HG02642 (cell line): Measurements from ENCODE around the gene PIGU.
"Not testable (repeated sequence)": the region's sequence is repeated elsewhere in the genome, so short reads cannot be mapped to it uniquely, and the experiment has no call there.

Experiments used
- ATAC-seq: cut with Tn5 transposase; IDR thresholded peaks from one replicate; pipeline ENCODE4 v1.9.1; 2021; ENCODE audit warnings: mild to moderate bottlenecking; ENCODE audit not compliant: unreplicated experiment, poor library complexity

Gene PIGU

DNA sequence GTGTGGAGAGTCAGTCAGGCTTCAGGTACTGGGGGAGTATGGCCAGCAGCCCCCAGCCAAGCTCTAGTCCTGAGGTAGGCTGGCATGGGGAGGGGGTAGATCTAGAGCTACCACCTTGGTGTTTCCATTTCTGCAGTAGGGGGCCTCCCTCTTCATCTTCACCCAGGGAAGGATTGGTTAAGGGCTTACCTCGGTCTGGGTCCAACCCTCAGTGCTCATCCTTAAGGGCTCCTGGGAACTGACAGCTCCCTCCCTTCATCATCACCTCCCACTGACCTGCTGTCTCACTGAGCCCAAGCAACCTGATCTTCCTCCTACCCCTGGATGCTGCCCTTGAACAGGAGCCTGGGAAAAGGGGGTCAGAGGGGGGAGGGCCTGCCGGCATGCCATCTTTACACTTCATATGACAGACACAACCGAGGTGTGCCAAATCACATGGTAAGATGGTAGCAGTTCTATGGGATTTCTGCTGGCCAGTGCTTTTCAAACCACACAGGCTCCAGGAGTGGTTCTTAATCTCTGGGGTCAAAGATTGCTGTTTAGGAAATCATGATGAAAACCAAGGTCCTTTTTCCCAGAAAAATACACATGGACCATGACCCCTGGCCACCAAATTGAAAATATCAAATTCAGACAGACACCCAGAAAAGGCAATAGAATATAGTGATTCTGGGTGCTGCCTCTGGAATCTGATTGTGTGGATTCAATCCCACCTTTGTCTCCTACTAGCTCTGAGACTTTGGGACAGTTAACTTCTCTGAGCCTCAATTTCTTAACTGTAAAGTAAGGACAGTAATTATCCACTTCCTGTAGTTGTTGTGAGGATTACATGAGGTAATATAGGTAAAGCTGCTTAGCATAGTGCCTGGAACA lies 30.3 kb upstream of the PIGU start:
- no peak for ATAC-seq

DNA sequence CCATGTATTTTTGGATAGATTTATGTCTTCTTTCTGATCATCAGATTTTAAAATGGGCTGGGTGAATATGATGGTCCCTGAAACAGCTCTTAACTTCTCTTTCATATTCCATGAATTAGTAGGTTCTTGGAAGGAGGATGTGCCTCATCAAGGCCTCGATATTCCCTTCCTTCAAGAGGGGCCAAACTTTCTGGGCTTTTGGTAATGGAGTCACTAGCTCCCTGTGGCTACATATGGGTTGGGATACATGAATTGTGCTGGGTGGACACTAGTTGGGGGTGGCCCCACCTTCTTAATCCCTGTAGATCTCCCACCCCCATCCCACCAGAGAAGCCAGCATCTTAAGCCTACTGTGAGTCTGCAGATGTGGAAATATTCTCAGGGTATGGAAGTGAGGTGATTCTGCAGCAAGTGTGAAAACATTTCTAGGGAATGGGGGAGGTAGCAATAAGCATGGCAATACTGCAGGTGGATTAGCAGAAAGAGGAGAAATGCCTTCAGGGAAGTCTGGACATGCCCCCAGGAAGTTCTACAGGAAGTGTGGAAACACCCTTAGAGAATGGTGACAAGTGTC lies 29.5 kb upstream of the PIGU start:
- ATAC-seq, result no peak

- ATAC-seq, result no peak
Observed at GRCh38 chr20:34705397-34706301, 28.8 kb upstream of the PIGU start.

- ATAC-seq, result no peak
Observed at GRCh38 chr20:34705008-34705396, 28.1 kb upstream of the PIGU start.

DNA sequence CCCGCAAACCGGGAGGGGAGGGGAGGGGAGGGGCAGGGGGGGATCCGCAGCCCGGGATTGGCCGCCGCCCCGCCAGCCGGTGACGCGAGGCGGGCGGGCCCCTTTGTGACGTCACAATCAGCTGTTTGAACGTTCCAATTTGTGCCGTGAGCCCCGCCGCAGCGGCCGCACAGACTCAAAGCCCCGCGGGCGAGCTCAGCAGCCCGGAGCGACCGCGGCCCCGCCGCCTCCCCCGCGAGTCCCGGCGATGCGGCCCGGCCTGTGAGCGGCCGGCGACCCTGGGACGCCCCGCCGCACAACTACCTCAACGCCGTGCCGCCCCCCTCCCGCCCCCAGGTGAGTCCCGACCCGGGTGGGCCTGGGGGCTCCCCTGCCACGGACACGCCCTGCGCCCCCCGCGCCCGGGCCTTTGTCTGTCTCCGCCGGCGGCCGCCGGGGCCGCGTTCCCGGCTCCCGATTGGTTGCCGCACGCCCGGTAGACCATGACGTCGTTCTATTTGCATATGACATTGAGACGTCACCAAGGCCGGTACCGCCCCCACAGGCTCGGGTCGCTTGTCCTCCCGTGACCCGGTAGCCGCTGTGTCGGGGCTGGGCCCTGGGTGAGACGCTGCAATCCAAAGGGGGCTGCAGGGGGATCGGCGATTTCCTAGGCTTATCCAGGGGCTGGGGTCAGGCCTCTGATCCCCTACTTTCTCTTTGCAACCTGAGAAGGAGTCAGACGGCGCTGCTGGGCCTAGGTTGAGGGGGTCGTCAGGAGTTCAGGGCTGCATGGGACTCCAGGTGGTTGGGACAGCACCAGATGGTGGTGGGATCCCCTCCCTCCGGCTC lies 27.5 kb upstream of the PIGU start, which contains the start of gene TP53INP2:
Gene TP53INP2 (plus strand): TSS at position 168 of the 831 bp plus-strand sequence. CDS start 4,396 bp downstream, outside the sequence.
- ATAC-seq, result peak; percentile 64

- ATAC-seq, result no peak
Observed at GRCh38 chr20:34703424-34704176, 26.7 kb upstream of the PIGU start.

DNA sequence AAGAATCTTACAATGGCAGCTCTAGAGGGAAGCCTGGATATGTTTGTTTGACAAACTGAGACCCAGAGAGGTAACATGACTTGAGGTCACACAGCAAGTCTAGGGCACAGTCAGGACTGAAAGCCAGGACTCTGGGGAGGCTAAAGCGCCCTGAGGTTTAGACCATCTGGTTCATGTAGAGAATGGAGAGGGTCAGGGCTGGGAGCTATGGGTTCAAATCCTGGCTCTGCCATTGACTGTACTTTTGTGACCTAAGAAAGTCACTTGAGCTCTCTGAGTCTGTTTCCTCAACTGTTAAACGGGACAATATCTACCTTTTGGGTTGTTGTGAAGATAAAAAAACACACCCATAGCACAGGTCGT lies 26.1 kb upstream of the PIGU start:
- no peak for ATAC-seq

- ATAC-seq, result no peak
Observed at GRCh38 chr20:34701405-34702085, 24.7 kb upstream of the PIGU start.

- no peak for ATAC-seq
Observed at GRCh38 chr20:34693414-34693813, 16.5 kb upstream of the PIGU start.

DNA sequence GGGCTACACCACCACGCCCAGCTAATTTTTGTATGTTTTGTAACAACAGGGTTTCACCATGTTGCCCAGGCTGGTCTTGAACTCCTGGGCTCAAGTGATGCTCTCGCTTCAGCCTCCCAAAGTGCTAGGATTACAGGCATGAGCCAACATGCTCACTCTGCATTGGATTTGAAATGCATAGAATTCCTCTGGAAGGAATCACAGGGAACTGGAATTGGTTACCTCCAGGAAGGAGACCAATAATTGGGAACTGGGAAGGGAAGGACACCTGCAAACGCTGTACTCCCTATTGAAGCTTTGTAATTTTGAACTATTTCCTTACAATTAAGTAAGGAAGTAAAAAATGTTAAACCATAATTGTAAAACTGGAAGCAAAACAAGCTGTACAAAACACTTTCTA lies 14.9 kb upstream of the PIGU start:
- ATAC-seq, result no peak

- ATAC-seq, result no peak
Observed at GRCh38 chr20:34689486-34689885, 12.6 kb upstream of the PIGU start.

- no peak for ATAC-seq
Observed at GRCh38 chr20:34683667-34684066, 6.8 kb upstream of the PIGU start.

- ATAC-seq, result no peak
Observed at GRCh38 chr20:34680586-34681175, 3.8 kb upstream of the PIGU start.

DNA sequence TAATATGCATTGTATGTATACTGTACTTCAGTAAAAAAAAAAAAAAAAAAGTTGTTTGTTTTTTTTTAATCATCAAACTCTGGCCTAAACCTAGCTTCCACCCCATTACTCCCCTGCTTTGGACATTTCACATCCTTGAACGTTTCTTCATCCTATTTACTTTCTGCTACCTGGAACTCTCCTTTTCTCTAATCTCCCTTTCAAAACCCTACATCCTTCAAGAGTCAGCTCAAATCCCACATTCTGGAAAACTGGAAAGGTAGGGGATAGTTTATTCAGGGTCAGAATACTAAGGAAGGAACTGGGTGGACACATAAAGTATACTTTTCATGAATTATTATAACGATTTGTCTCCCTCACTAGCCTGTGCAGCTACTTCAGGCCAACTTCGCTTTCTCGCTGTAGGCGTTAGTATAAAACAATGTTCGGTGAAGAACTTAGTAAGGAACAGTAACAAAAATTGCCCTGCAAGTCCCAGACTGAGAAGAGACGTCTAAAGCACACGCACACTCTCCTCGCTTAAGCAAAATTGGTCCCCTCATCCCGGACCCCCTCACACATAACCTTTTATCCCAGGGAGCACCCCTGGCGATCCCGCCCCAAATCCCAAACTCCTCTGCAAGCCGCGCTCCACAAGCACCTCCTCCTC lies 775 bp downstream of the PIGU start:
- no peak for ATAC-seq

- no peak for ATAC-seq
Observed at GRCh38 chr20:34675561-34675960, 1.3 kb downstream of the PIGU start.

GRCh38 chr20:34673412-34673811 lies 3.5 kb downstream of the PIGU start:
- no peak for ATAC-seq

GRCh38 chr20:34669094-34669493 lies 7.8 kb downstream of the PIGU start:
- no peak for ATAC-seq

DNA sequence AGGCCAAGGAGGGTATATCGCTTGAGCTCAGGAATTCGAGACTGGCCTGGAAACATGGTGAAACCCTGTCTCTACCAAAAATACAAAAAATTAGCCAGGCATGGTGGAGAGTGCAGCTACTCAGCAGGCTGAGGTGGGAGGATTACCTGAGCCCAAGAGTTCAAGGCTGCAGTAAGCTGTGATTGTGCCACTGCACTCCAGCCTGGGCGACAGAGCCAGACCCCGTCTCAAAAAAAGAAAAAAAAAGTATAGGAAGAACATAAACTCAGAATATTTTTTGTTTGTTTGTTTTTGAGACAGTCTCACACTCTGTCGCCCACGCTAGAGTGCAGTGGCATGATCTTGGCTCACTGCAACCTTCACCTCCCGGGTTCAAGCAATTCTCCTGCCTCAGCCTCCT lies 12.1 kb downstream of the PIGU start:
- not testable (repeated sequence) for ATAC-seq
